ENCODE measurements around the gene RFX8.
A peak's percentile ranks its signal among the peaks of the same experiment; 100 is the strongest.
"Not testable (repeated sequence)": the region's sequence is repeated elsewhere in the genome, so short reads cannot be mapped to it uniquely, and the experiment has no call there.

The RFX8 gene

GRCh38 chr2:101440127-101440738 lies 34.7 kb downstream of the RFX8 start:
- no peak for DNase-seq (ENCODE audit: low spot score)

GRCh38 chr2:101439716-101440115 lies 35.2 kb downstream of the RFX8 start:
- DNase-seq (ENCODE audit: low spot score) = no peak

- not testable (repeated sequence) for DNase-seq (ENCODE audit: low spot score)
These were observed 36.4 kb downstream of the RFX8 start for GRCh38 chr2:101438555-101438954.

- no peak for DNase-seq (ENCODE audit: low spot score)
These were observed 39.7 kb downstream of the RFX8 start for GRCh38 chr2:101435001-101435862.

GRCh38 chr2:101433465-101433864 lies 41.4 kb downstream of the RFX8 start:
- DNase-seq (ENCODE audit: low spot score) = no peak

- DNase-seq (ENCODE audit: low spot score) = no peak
These were observed 42.3 kb downstream of the RFX8 start for GRCh38 chr2:101432411-101433181.

- no peak for DNase-seq (ENCODE audit: low spot score)
These were observed 43.4 kb downstream of the RFX8 start for GRCh38 chr2:101431486-101431885.

- no peak for DNase-seq (ENCODE audit: low spot score)
These were observed 44.8 kb downstream of the RFX8 start for GRCh38 chr2:101430156-101430555.

GRCh38 chr2:101429453-101429852 lies 45.5 kb downstream of the RFX8 start:
- no peak for DNase-seq (ENCODE audit: low spot score)

GRCh38 chr2:101428422-101429176 lies 46.3 kb downstream of the RFX8 start:
- DNase-seq (ENCODE audit: low spot score) = no peak

GRCh38 chr2:101427743-101428142 lies 47.2 kb downstream of the RFX8 start:
- no peak for DNase-seq (ENCODE audit: low spot score)

- DNase-seq (ENCODE audit: low spot score) = no peak
These were observed 47.7 kb downstream of the RFX8 start for GRCh38 chr2:101427240-101427639.

GRCh38 chr2:101426822-101427221 lies 48.1 kb downstream of the RFX8 start:
- DNase-seq (ENCODE audit: low spot score) = no peak

- no peak for DNase-seq (ENCODE audit: low spot score)
These were observed 54.3 kb downstream of the RFX8 start for GRCh38 chr2:101420623-101421022.

GRCh38 chr2:101419096-101419663 lies 55.7 kb downstream of the RFX8 start:
- DNase-seq (ENCODE audit: low spot score) = peak; percentile 48

- no peak for DNase-seq (ENCODE audit: low spot score)
These were observed 56.3 kb downstream of the RFX8 start for GRCh38 chr2:101418460-101419095.

GRCh38 chr2:101416609-101417008 lies 58.3 kb downstream of the RFX8 start:
- no peak for DNase-seq (ENCODE audit: low spot score)

GRCh38 chr2:101415884-101416283 lies 59.0 kb downstream of the RFX8 start:
- DNase-seq (ENCODE audit: low spot score) = no peak

GRCh38 chr2:101415220-101415619 lies 59.7 kb downstream of the RFX8 start:
- no peak for DNase-seq (ENCODE audit: low spot score)

GRCh38 chr2:101412092-101412694 lies 62.7 kb downstream of the RFX8 start:
- no peak for DNase-seq (ENCODE audit: low spot score)

GRCh38 chr2:101410746-101411145 lies 64.2 kb downstream of the RFX8 start:
- DNase-seq (ENCODE audit: low spot score) = no peak
